ENCODE measurements around the gene LETM1.
"Not testable (repeated sequence)": the region's sequence is repeated elsewhere in the genome, so short reads cannot be mapped to it uniquely, and the experiment has no call there.

The LETM1 gene

GRCh38 chr4:1852904-1853623, 2.9 kb downstream of the LETM1 start:
- in situ Hi-C loops (cut with MboI; ENCODE audit: low sequenced_read_pairs) = no loop called here

- in situ Hi-C loops (cut with MboI; ENCODE audit: low sequenced_read_pairs) = no loop called here
Observed at GRCh38 chr4:1851575-1852410, 4.2 kb downstream of the LETM1 start.

GRCh38 chr4:1851160-1851559, 4.8 kb downstream of the LETM1 start:
- in situ Hi-C loops (cut with MboI; ENCODE audit: low sequenced_read_pairs) = no loop called here

- in situ Hi-C loops (cut with MboI; ENCODE audit: low sequenced_read_pairs) = no loop called here
Observed at GRCh38 chr4:1850276-1850675, 5.7 kb downstream of the LETM1 start.

- in situ Hi-C loops (cut with MboI; ENCODE audit: low sequenced_read_pairs) = no loop called here
Observed at GRCh38 chr4:1846580-1846979, 9.4 kb downstream of the LETM1 start.

- in situ Hi-C loops (cut with MboI; ENCODE audit: low sequenced_read_pairs) = not testable (repeated sequence)
Observed at GRCh38 chr4:1844618-1845017, 11.3 kb downstream of the LETM1 start.

- in situ Hi-C loops (cut with MboI; ENCODE audit: low sequenced_read_pairs) = no loop called here
Observed at GRCh38 chr4:1843852-1844251, 12.1 kb downstream of the LETM1 start.

GRCh38 chr4:1842993-1843448, 12.9 kb downstream of the LETM1 start:
- in situ Hi-C loops (cut with MboI; ENCODE audit: low sequenced_read_pairs) = no loop called here

- in situ Hi-C loops (cut with MboI; ENCODE audit: low sequenced_read_pairs) = no loop called here
Observed at GRCh38 chr4:1842339-1842895, 13.5 kb downstream of the LETM1 start.

GRCh38 chr4:1841887-1842210, 14.1 kb downstream of the LETM1 start:
- in situ Hi-C loops (cut with MboI; ENCODE audit: low sequenced_read_pairs) = no loop called here

GRCh38 chr4:1841201-1841886, 14.6 kb downstream of the LETM1 start:
- in situ Hi-C loops (cut with MboI; ENCODE audit: low sequenced_read_pairs) = no loop called here

- in situ Hi-C loops (cut with MboI; ENCODE audit: low sequenced_read_pairs) = no loop called here
Observed at GRCh38 chr4:1839282-1839681, 16.7 kb downstream of the LETM1 start.

GRCh38 chr4:1837069-1837468, 18.9 kb downstream of the LETM1 start:
- in situ Hi-C loops (cut with MboI; ENCODE audit: low sequenced_read_pairs) = no loop called here

- in situ Hi-C loops (cut with MboI; ENCODE audit: low sequenced_read_pairs) = no loop called here
Observed at GRCh38 chr4:1836650-1837049, 19.3 kb downstream of the LETM1 start.

GRCh38 chr4:1835836-1836235, 20.1 kb downstream of the LETM1 start:
- in situ Hi-C loops (cut with MboI; ENCODE audit: low sequenced_read_pairs) = not testable (repeated sequence)

GRCh38 chr4:1834047-1834775, 21.7 kb downstream of the LETM1 start:
- in situ Hi-C loops (cut with MboI; ENCODE audit: low sequenced_read_pairs) = no loop called here

GRCh38 chr4:1833307-1834046, 22.5 kb downstream of the LETM1 start:
- in situ Hi-C loops (cut with MboI; ENCODE audit: low sequenced_read_pairs) = no loop called here

- in situ Hi-C loops (cut with MboI; ENCODE audit: low sequenced_read_pairs) = no loop called here
Observed at GRCh38 chr4:1832690-1833089, 23.3 kb downstream of the LETM1 start.

GRCh38 chr4:1831331-1831730, 24.6 kb downstream of the LETM1 start:
- in situ Hi-C loops (cut with MboI; ENCODE audit: low sequenced_read_pairs) = no loop called here

- in situ Hi-C loops (cut with MboI; ENCODE audit: low sequenced_read_pairs) = no loop called here
Observed at GRCh38 chr4:1830642-1831228, 25.2 kb downstream of the LETM1 start.

All from hTERT RPE-1 (cell line).